Peyer's patch (tissue), 4 donors: ENCODE measurements around the gene TMEM63A. TPM values are rescaled to one million over a fixed set of nuclear protein-coding genes. Genes with fewer than 3 reads are reported as not detected.

Experiments
- DNase-seq, 3 donors: peaks; one replicate each; pipeline ENCODE4 v3.0.0-alpha.2; 2017 to 2019
- H3K27ac ChIP-seq, 4 donors: fragments of 200-600 bp; sonication (generic); one replicate each; pipeline ENCODE4 v1.5.1; 2016 to 2019
- H3K27me3 ChIP-seq, 2 donors: fragments of 200-600 bp; sonication (generic); one replicate each; pipeline ENCODE4 v1.5.1; 2019
- H3K36me3 ChIP-seq, 3 donors: fragments of 200-600 bp; sonication (generic); one replicate each; pipeline ENCODE4 v1.5.1; 2016 to 2019
- H3K4me1 ChIP-seq, 4 donors: fragments of 200-600 bp; sonication (generic); one replicate each; pipeline ENCODE4 v1.5.1; 2016 to 2019
- H3K4me3 ChIP-seq, 4 donors: fragments of 200-600 bp; sonication (generic); 1 replicate in 3 of 4; 2 replicates in 1 of 4; pipeline ENCODE4 v1.5.1; 2016 to 2019; ENCODE audit warnings: mild to moderate bottlenecking in 1 of 4
- H3K9me3 ChIP-seq, 4 donors: fragments of 200-600 bp; sonication (generic); one replicate each; pipeline ENCODE4 v1.5.1; 2016 to 2019; ENCODE audit warnings: mild to moderate bottlenecking in 1 of 4
- POLR2A ChIP-seq, 2 donors: fragments of 450-650 bp; IDR thresholded peaks; one replicate each; pipeline ENCODE4 v1.5.1; 2017; ENCODE audit warnings: antibody characterized with exemption in 2 of 2, mild to moderate bottlenecking in 2 of 2, moderate library complexity in 2 of 2
- total RNA-seq, 4 donors: library from RNA; depleted of rRNA; stranded (reverse); fragments of >200 nt; gene quantifications; one replicate each; pipeline ENCODE4 v1.1.0, GENCODE V29; 2016
- TF ChIP-seq, protein P1 (sequence below), 6 experiments: fragments of 450-650 bp in 4 of 6; fragments of 200-600 bp in 2 of 6; sonication (generic) in 1 of 6; IDR thresholded peaks; one replicate each; pipeline ENCODE4 v1.5.1; 2017 to 2019; ENCODE audit warnings: antibody characterized with exemption in 6 of 6, mild to moderate bottlenecking in 3 of 6, moderate library complexity in 1 of 6

TMEM63A gene
- total RNA-seq, 4 donors from 2014 or later = 77.8 to 339 (median 275) TPM

- no peak for DNase-seq
- Histone ChIP-seq H3K27ac (peak overlapping the region in 1 of 4 donors; percentile 19), H3K4me3 (no peak overlapping the region), H3K9me3 (no peaks in the 10 kb centered on the region), H3K36me3 (peaks cover 0 to 36% (median 0%) of the 10 kb centered on the region in 3 donors), H3K27me3 (no peaks in the 10 kb centered on the region), H3K4me1 (no peaks in the 10 kb centered on the region)
- TF ChIP-seq POLR2A (IDR thresholded peaks at IDR 0.05) = no peak
- TF ChIP-seq, protein P1, sequence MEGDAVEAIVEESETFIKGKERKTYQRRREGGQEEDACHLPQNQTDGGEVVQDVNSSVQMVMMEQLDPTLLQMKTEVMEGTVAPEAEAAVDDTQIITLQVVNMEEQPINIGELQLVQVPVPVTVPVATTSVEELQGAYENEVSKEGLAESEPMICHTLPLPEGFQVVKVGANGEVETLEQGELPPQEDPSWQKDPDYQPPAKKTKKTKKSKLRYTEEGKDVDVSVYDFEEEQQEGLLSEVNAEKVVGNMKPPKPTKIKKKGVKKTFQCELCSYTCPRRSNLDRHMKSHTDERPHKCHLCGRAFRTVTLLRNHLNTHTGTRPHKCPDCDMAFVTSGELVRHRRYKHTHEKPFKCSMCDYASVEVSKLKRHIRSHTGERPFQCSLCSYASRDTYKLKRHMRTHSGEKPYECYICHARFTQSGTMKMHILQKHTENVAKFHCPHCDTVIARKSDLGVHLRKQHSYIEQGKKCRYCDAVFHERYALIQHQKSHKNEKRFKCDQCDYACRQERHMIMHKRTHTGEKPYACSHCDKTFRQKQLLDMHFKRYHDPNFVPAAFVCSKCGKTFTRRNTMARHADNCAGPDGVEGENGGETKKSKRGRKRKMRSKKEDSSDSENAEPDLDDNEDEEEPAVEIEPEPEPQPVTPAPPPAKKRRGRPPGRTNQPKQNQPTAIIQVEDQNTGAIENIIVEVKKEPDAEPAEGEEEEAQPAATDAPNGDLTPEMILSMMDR (IDR thresholded peaks at IDR 0.05) = no peak
Observed at GRCh38 chr1:225834417-225835329, 47.5 kb downstream of the TMEM63A start.

DNA sequence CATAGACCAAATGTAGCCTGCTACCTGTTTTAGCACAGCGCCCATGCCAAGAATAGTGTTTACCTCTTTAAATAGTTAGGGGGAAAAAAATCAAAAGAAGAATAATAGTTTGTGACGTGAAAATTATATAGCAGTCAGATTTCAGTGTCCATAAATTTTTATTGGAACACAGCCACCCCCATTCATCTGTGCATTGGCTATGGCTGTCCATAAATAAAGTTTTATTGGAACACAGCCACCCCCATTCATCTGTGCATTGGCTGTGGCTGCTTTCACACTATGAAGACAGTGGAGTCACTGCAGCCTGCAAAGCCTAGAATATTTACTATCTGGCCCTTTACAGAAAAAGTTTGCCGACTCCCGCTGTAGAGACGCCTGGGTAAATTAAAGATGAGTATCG is 51.3 kb downstream of the TMEM63A start:
- no peak for TF ChIP-seq POLR2A (IDR thresholded peaks at IDR 0.05)
- TF ChIP-seq, protein P1 (IDR thresholded peaks at IDR 0.05) = no peak
- Histone ChIP-seq H3K27me3 (no peaks in the 10 kb centered on the region), H3K36me3 (peaks cover 0 to 22% (median 0%) of the 10 kb centered on the region in 3 donors), H3K4me1 (peaks cover 0 to 2% (median 0%) of the 10 kb centered on the region in 4 donors), H3K9me3 (no peaks in the 10 kb centered on the region), H3K27ac (no peak overlapping the region), H3K4me3 (no peak overlapping the region)
- no peak for DNase-seq

DNA sequence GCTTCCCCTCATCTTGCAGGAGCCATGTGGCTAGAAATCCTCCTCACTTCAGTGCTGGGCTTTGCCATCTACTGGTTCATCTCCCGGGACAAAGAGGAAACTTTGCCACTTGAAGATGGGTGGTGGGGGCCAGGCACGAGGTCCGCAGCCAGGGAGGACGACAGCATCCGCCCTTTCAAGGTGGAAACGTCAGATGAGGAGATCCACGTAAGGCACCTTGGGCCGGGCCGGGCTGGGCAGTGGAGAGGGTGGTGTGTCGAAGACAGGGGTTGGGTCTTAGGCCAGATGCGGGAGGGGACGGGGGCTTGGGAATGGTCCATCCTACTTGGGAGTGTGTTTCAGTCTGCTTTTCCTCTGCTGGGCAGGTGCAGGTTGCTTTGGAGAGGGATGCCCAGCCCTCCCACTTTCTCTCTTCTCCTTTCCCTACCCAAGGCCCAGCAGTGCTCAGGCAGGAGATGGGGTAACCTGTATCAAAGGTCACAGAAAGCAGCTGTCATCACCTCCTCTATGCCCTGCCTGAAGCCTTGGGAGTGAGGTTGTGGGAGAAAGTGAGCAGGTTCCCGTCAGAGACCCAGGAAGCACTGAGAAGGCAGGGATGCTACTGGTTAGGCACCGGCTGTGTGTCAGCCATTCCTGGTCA is 53.4 kb downstream of the TMEM63A start:
- TF ChIP-seq POLR2A (IDR thresholded peaks at IDR 0.05) = no peak
- TF ChIP-seq, protein P1 (IDR thresholded peaks at IDR 0.05) = no peak
- no peak overlapping the region for H3K27ac ChIP-seq
- H3K4me1 ChIP-seq = peaks cover 0 to 21% (median 0%) of the 10 kb centered on the region in 4 donors
- peaks cover 0 to 22% (median 0%) of the 10 kb centered on the region in 3 donors for H3K36me3 ChIP-seq
- no peak for DNase-seq
- no peak overlapping the region for H3K4me3 ChIP-seq
- no peaks in the 10 kb centered on the region for H3K27me3 ChIP-seq
- no peaks in the 10 kb centered on the region for H3K9me3 ChIP-seq

DNA sequence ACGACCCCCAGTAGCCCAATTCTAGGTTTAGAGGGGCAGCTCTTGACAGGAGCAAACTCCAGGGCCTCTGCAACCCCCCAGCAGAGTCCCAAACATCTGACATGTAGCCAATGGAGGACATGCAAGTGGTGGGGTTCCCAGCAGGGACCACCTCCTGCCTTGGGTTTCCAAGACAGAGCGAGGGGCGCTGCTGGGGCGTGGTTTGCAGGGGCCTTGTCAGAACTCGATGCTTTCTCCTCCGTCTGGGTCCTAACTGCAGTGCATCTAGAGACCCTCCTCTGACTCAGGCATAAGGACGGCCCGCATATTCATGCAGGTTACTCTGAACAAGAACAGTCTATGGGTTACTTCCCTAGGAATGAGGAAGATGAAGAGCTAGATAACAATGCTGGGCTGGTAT is 55.1 kb downstream of the TMEM63A start:
- no peak for DNase-seq
- Histone ChIP-seq H3K27ac (no peak overlapping the region), H3K36me3 (peaks cover 0 to 10% (median 0%) of the 10 kb centered on the region in 3 donors), H3K4me3 (no peak overlapping the region), H3K4me1 (peaks cover 0 to 21% (median 0%) of the 10 kb centered on the region in 4 donors), H3K9me3 (no peaks in the 10 kb centered on the region), H3K27me3 (no peaks in the 10 kb centered on the region)
- TF ChIP-seq POLR2A (IDR thresholded peaks at IDR 0.05) = no peak
- TF ChIP-seq, protein P1 (IDR thresholded peaks at IDR 0.05) = no peak

- Histone ChIP-seq H3K27ac (peak overlapping the region in 1 of 4 donors; percentile 32), H3K4me3 (no peak overlapping the region), H3K27me3 (no peaks in the 10 kb centered on the region), H3K9me3 (no peaks in the 10 kb centered on the region), H3K4me1 (peaks cover 0 to 21% (median 0%) of the 10 kb centered on the region in 4 donors), H3K36me3 (peaks cover 0 to 3% (median 0%) of the 10 kb centered on the region in 3 donors)
- no peak for DNase-seq
- TF ChIP-seq, protein P1 (IDR thresholded peaks at IDR 0.05) = no peak
- no peak for TF ChIP-seq POLR2A (IDR thresholded peaks at IDR 0.05)
Observed at GRCh38 chr1:225825607-225826007, 56.6 kb downstream of the TMEM63A start.
